ENCODE results near the gene ARHGAP45. TPM values are rescaled to one million over a fixed set of nuclear protein-coding genes. Genes with fewer than 3 reads are reported as not detected.

Gene ARHGAP45
- total RNA-seq, 2 experiments from 2014 or later, result 419 to 437 TPM

- H3K4me1 Mint-ChIP-seq, result peaks cover 37% of the 10 kb centered on the region
- H3K9me3 Mint-ChIP-seq, result no peaks in the 10 kb centered on the region
- peak; percentile 83 for DNase-seq
- no peak overlapping the region for H3K4me3 Mint-ChIP-seq
- ChIA-PET CTCF (interaction anchor here (0.8 to 4.6 kb wide), 4 partner anchors 12 to 151 kb away, joined by 3 to 56 read pairs (median 4); no protein-coding TSS in a partner anchor), POLR2A (interaction anchor here (1.1 kb wide), 1 partner anchor 16 kb away, joined by 4 read pairs; no protein-coding TSS in a partner anchor)
- no peaks in the 10 kb centered on the region for H3K27me3 Mint-ChIP-seq
- no peak overlapping the region for H3K27ac Mint-ChIP-seq
- peaks cover 5% of the 10 kb centered on the region for H3K36me3 Mint-ChIP-seq (ENCODE audit: low read depth)
Measured at GRCh38 chr19:1063030-1063908, 3.7 kb upstream of the ARHGAP45 start.

- no peak overlapping the region for H3K27ac Mint-ChIP-seq
- POLR2A ChIA-PET, result interaction anchor here (0.8 to 6.0 kb wide), 8 partner anchors 19 to 150 kb away, joined by 3 to 334 read pairs (median 5); partner anchors contain the start of genes CNN2, RNU6-2 and WDR18
Measured at GRCh38 chr19:1063909-1064660, 2.9 kb upstream of the ARHGAP45 start.

GRCh38 chr19:1064661-1065605, 2.0 kb upstream of the ARHGAP45 start:
- ChIA-PET CTCF (interaction anchor here (0.5 to 4.6 kb wide), 17 partner anchors 10 to 203 kb away, joined by 3 to 56 read pairs (median 4); partner anchors contain the start of gene RNU6-2), POLR2A (interaction anchor here (0.7 to 6.0 kb wide), 11 partner anchors 15 to 205 kb away, joined by 3 to 334 read pairs (median 4); partner anchors contain the start of genes ABCA7, CNN2, RNU6-2 and WDR18)
- DNase-seq, result peak; percentile 81
- peak overlapping the region; percentile 47 for H3K4me3 Mint-ChIP-seq
- H3K4me1 Mint-ChIP-seq, result peaks cover 42% of the 10 kb centered on the region
- peak overlapping the region; percentile 51 for H3K27ac Mint-ChIP-seq
- H3K9me3 Mint-ChIP-seq, result no peaks in the 10 kb centered on the region
- H3K27me3 Mint-ChIP-seq, result no peaks in the 10 kb centered on the region
- H3K36me3 Mint-ChIP-seq (ENCODE audit: low read depth), result peaks cover 20% of the 10 kb centered on the region

More at GRCh38 chr19:1063909-1064660, 2.9 kb upstream of the ARHGAP45 start:
- CTCF ChIA-PET, result interaction anchor here (0.6 to 4.6 kb wide), 13 partner anchors 9 to 176 kb away, joined by 3 to 56 read pairs (median 4); no protein-coding TSS in a partner anchor
- H3K9me3 Mint-ChIP-seq, result no peaks in the 10 kb centered on the region
- H3K36me3 Mint-ChIP-seq (ENCODE audit: low read depth), result peaks cover 12% of the 10 kb centered on the region
- no peaks in the 10 kb centered on the region for H3K27me3 Mint-ChIP-seq
- peaks cover 37% of the 10 kb centered on the region for H3K4me1 Mint-ChIP-seq
- DNase-seq, result no peak
- no peak overlapping the region for H3K4me3 Mint-ChIP-seq

- Mint-ChIP-seq H3K27me3 (no peaks in the 10 kb centered on the region), H3K27ac (peak overlapping the region; percentile 49), H3K4me3 (peak overlapping the region; percentile 47), H3K36me3 (ENCODE audit: low read depth) (peaks cover 25% of the 10 kb centered on the region), H3K9me3 (no peaks in the 10 kb centered on the region), H3K4me1 (peaks cover 45% of the 10 kb centered on the region)
- POLR2A ChIA-PET, result interaction anchor here (0.7 to 6.0 kb wide), 8 partner anchors 16 to 204 kb away, joined by 3 to 334 read pairs (median 20); partner anchors contain the start of genes CNN2, GPX4, RNU6-2 and TMEM259
- CTCF ChIA-PET, result interaction anchor here (1.2 to 4.6 kb wide), 3 partner anchors 10 to 29 kb away, joined by 3 to 56 read pairs (median 6); no protein-coding TSS in a partner anchor
- DNase-seq, result no peak
Measured at GRCh38 chr19:1065606-1066109, 1.3 kb upstream of the ARHGAP45 start.

GRCh38 chr19:1066251-1066747, 668 bp upstream of the ARHGAP45 start:
- H3K27me3 Mint-ChIP-seq, result no peaks in the 10 kb centered on the region
- peak overlapping the region; percentile 64 for H3K4me3 Mint-ChIP-seq
- no peak for DNase-seq
- no peak overlapping the region for H3K27ac Mint-ChIP-seq
- no peaks in the 10 kb centered on the region for H3K9me3 Mint-ChIP-seq
- POLR2A ChIA-PET, result interaction anchor here (1.0 to 6.0 kb wide), 18 partner anchors 8 to 203 kb away, joined by 3 to 334 read pairs (median 10); partner anchors contain the start of genes ABCA7, CIRBP, CNN2 and GPX4
- CTCF ChIA-PET, result interaction anchor here (0.8 to 4.6 kb wide), 7 partner anchors 9 to 200 kb away, joined by 3 to 56 read pairs (median 4); no protein-coding TSS in a partner anchor
- peaks cover 27% of the 10 kb centered on the region for H3K36me3 Mint-ChIP-seq (ENCODE audit: low read depth)
- H3K4me1 Mint-ChIP-seq, result peaks cover 45% of the 10 kb centered on the region

- Mint-ChIP-seq H3K27ac (peak overlapping the region; percentile 92), H3K4me1 (peaks cover 54% of the 10 kb centered on the region), H3K36me3 (ENCODE audit: low read depth) (peaks cover 36% of the 10 kb centered on the region), H3K27me3 (no peaks in the 10 kb centered on the region), H3K4me3 (peak overlapping the region; percentile 97), H3K9me3 (no peaks in the 10 kb centered on the region)
- CTCF ChIA-PET, result interaction anchor here (0.6 to 4.6 kb wide), 15 partner anchors 8 to 199 kb away, joined by 3 to 56 read pairs (median 4); partner anchors contain the start of genes ABCA7 and WDR18
- POLR2A ChIA-PET, result interaction anchor here (0.7 to 6.0 kb wide), 28 partner anchors 10 to 202 kb away, joined by 3 to 334 read pairs (median 6); partner anchors contain the start of genes ABCA7, CBARP, CIRBP and CNN2
- DNase-seq, result no peak
Measured at GRCh38 chr19:1067341-1067957, 482 bp downstream of the ARHGAP45 start.

GRCh38 chr19:1068009-1069001, 1.3 kb downstream of the ARHGAP45 start:
- H3K27me3 Mint-ChIP-seq, result no peaks in the 10 kb centered on the region
- POLR2A ChIA-PET, result interaction anchor here (0.7 to 6.0 kb wide), 23 partner anchors 10 to 201 kb away, joined by 3 to 334 read pairs (median 7); partner anchors contain the start of genes ABCA7, CBARP, CIRBP and CNN2
- peaks cover 45% of the 10 kb centered on the region for H3K36me3 Mint-ChIP-seq (ENCODE audit: low read depth)
- CTCF ChIA-PET, result interaction anchor here (0.8 to 4.6 kb wide), 10 partner anchors 7 to 198 kb away, joined by 3 to 56 read pairs (median 4); partner anchors contain the start of gene WDR18
- H3K9me3 Mint-ChIP-seq, result no peaks in the 10 kb centered on the region
- peak; percentile 84 for DNase-seq
- H3K27ac Mint-ChIP-seq, result peak overlapping the region; percentile 95
- H3K4me1 Mint-ChIP-seq, result peaks cover 60% of the 10 kb centered on the region
- peak overlapping the region; percentile 97 for H3K4me3 Mint-ChIP-seq

- peak overlapping the region; percentile 97 for H3K4me3 Mint-ChIP-seq
- peaks cover 63% of the 10 kb centered on the region for H3K4me1 Mint-ChIP-seq
- H3K27ac Mint-ChIP-seq, result peak overlapping the region; percentile 95
- peaks cover 49% of the 10 kb centered on the region for H3K36me3 Mint-ChIP-seq (ENCODE audit: low read depth)
- ChIA-PET POLR2A (interaction anchor here (1.6 to 13.7 kb wide), 8 partner anchors 10 to 62 kb away, joined by 6 to 334 read pairs (median 36); partner anchors contain the start of genes ABCA7, CNN2 and GPX4), CTCF (no interaction called here)
- no peaks in the 10 kb centered on the region for H3K27me3 Mint-ChIP-seq
- H3K9me3 Mint-ChIP-seq, result no peaks in the 10 kb centered on the region
- DNase-seq, result peak; percentile 85
Measured at GRCh38 chr19:1069009-1069779, 2.2 kb downstream of the ARHGAP45 start.

GRCh38 chr19:1070576-1070930, 3.6 kb downstream of the ARHGAP45 start:
- H3K36me3 Mint-ChIP-seq (ENCODE audit: low read depth), result peaks cover 53% of the 10 kb centered on the region

More at GRCh38 chr19:1070576-1070930, 3.6 kb downstream of the ARHGAP45 start:
- ChIA-PET POLR2A (interaction anchor here (1.0 to 13.7 kb wide), 4 partner anchors 9 to 42 kb away, joined by 3 to 186 read pairs (median 4); partner anchors contain the start of gene POLR2E), CTCF (interaction anchor here (0.6 kb wide), 1 partner anchor 15 kb away, joined by 4 read pairs; no protein-coding TSS in a partner anchor)
- DNase-seq, result no peak
- Mint-ChIP-seq H3K9me3 (no peaks in the 10 kb centered on the region), H3K27me3 (no peaks in the 10 kb centered on the region), H3K27ac (no peak overlapping the region), H3K4me1 (peaks cover 55% of the 10 kb centered on the region), H3K4me3 (no peak overlapping the region)

Data from activated CD4-positive, alpha-beta memory T cell treated with anti-CD3 and anti-CD28 coated beads, Interleukin-2, amount 10 ng/mL, durations not matched to agents 7 days and 5 days (primary cell).